CD4-positive, alpha-beta memory T cell (primary cell): ENCODE results near the gene DYSF. TPM values are rescaled to one million over a fixed set of nuclear protein-coding genes. Genes with fewer than 3 reads are reported as not detected.

ENCODE experiments used
- CTCF ChIA-PET: fragments of 350-600 bp; sonication (Branson Sonifier 250); formaldehyde crosslinking; loops from one replicate; lab custom pipeline; 2021; ENCODE audit warnings: inconsistent platforms; ENCODE audit not compliant: partially characterized antibody; lab: Charles Lee
- POLR2A ChIA-PET: fragments of 350-600 bp; sonication (Branson Sonifier 250); formaldehyde crosslinking; loops from one replicate; lab custom pipeline; 2021; ENCODE audit not compliant: partially characterized antibody; lab: Charles Lee
- DNase-seq, 5 donors: peaks; one replicate each; pipeline versions ENCODE4 v3.0.0 to v3.0.0-alpha.2; 2020 to 2022; ENCODE audit warnings: mixed read lengths in 1 of 5
- H3K27ac ChIP-seq: one replicate; pipeline ENCODE4 v1.7.0; 2013; ENCODE audit warnings: low read depth, low read length
- H3K27me3 ChIP-seq: 2 replicates; pipeline ENCODE4 v1.7.0; 2013; ENCODE audit warnings: mild to moderate bottlenecking, low read length, moderate library complexity; ENCODE audit not compliant: insufficient read depth
- H3K36me3 ChIP-seq: 2 replicates; pipeline ENCODE4 v1.7.0; 2013; ENCODE audit warnings: mild to moderate bottlenecking, low read length, moderate library complexity; ENCODE audit not compliant: insufficient read depth
- H3K4me1 ChIP-seq: 2 replicates; pipeline ENCODE4 v1.7.0; 2013; ENCODE audit warnings: mild to moderate bottlenecking, low read length, moderate library complexity; ENCODE audit not compliant: insufficient read depth
- H3K4me3 ChIP-seq, 2 donors: one replicate each; pipeline ENCODE4 v1.7.0; 2013; ENCODE audit warnings: low read length in 2 of 2, mild to moderate bottlenecking in 1 of 2
- H3K9me3 ChIP-seq, 2 donors: one replicate each; pipeline ENCODE4 v1.7.0; 2013; ENCODE audit warnings: low read length in 2 of 2, control low read depth in 1 of 2; ENCODE audit not compliant: control insufficient read depth in 1 of 2
- H3K27ac Mint-ChIP-seq, 7 donors: one replicate each; pipeline ENCODE4 v1.8.0; 2020 to 2021; ENCODE audit warnings: mixed read lengths in 7 of 7, mild to moderate bottlenecking in 6 of 7, inconsistent platforms in 3 of 7, moderate library complexity in 3 of 7
- H3K27me3 Mint-ChIP-seq, 2 donors: one replicate each; pipeline ENCODE4 v1.8.0; 2020 to 2021; ENCODE audit warnings: mixed read lengths in 2 of 2
- H3K36me3 Mint-ChIP-seq, 2 donors: one replicate each; pipeline ENCODE4 v1.8.0; 2020 to 2021; ENCODE audit warnings: mixed read lengths in 2 of 2, inconsistent platforms in 1 of 2, mild to moderate bottlenecking in 1 of 2
- H3K4me1 Mint-ChIP-seq, 4 donors: one replicate each; pipeline ENCODE4 v1.8.0; 2020 to 2021; ENCODE audit warnings: mixed read lengths in 4 of 4, mild to moderate bottlenecking in 1 of 4
- H3K4me3 Mint-ChIP-seq, 8 donors: one replicate each; pipeline ENCODE4 v1.8.0; 2020 to 2021; ENCODE audit warnings: mixed read lengths in 8 of 8, mild to moderate bottlenecking in 7 of 8, moderate library complexity in 6 of 8, inconsistent platforms in 3 of 8
- H3K9me3 Mint-ChIP-seq, 8 donors: one replicate each; pipeline ENCODE4 v1.8.0; 2020 to 2021; ENCODE audit warnings: mixed read lengths in 8 of 8, mild to moderate bottlenecking in 5 of 8, inconsistent platforms in 3 of 8, moderate library complexity in 1 of 8
- intact Hi-C: fragments of 100-400 bp; cut with micrococcal nuclease; formaldehyde crosslinking; loops from one replicate; pipeline ENCODE4 v1.15.1; 2023
- polyA plus RNA-seq, 2 donors: library from polyadenylated mRNA; unstranded; fragments of 300-500 nt; fragmentation: Illumina TruSeq; gene quantifications; one replicate each; pipeline ENCODE4 v1.2.3, GENCODE V29; 2021
- total RNA-seq, 2 experiments: library from RNA; stranded (reverse); gene quantifications; one replicate each; pipeline ENCODE4 v1.2.3, GENCODE V29; 2021

The DYSF gene
- total and polyA plus RNA-seq, 4 experiments from 2014 or later, result 0.28 to 0.49 TPM; not detected in 2

- Histone ChIP-seq H3K36me3 (no peaks in the 10 kb centered on the region), H3K27ac (no peak overlapping the region), H3K4me3 (no peak overlapping the region), H3K9me3 (no peaks in the 10 kb centered on the region), H3K4me1 (no peaks in the 10 kb centered on the region), H3K27me3 (no peaks in the 10 kb centered on the region)
- Mint-ChIP-seq H3K36me3 (no peaks in the 10 kb centered on the region), H3K27ac (no peak overlapping the region), H3K4me3 (no peak overlapping the region), H3K27me3 (peaks cover 2 to 3% of the 10 kb centered on the region in 2 donors), H3K9me3 (peaks cover 0 to 3% (median 0%) of the 10 kb centered on the region in 8 donors), H3K4me1 (no peaks in the 10 kb centered on the region)
- ChIA-PET POLR2A (no interaction called here), CTCF (no interaction called here)
- intact Hi-C loops, result no loop called here
- peak in 1 of 5 donors; percentile 13 for DNase-seq
These were observed 241.3 kb downstream of the DYSF start for GRCh38 chr2:71694501-71695234.

DNA sequence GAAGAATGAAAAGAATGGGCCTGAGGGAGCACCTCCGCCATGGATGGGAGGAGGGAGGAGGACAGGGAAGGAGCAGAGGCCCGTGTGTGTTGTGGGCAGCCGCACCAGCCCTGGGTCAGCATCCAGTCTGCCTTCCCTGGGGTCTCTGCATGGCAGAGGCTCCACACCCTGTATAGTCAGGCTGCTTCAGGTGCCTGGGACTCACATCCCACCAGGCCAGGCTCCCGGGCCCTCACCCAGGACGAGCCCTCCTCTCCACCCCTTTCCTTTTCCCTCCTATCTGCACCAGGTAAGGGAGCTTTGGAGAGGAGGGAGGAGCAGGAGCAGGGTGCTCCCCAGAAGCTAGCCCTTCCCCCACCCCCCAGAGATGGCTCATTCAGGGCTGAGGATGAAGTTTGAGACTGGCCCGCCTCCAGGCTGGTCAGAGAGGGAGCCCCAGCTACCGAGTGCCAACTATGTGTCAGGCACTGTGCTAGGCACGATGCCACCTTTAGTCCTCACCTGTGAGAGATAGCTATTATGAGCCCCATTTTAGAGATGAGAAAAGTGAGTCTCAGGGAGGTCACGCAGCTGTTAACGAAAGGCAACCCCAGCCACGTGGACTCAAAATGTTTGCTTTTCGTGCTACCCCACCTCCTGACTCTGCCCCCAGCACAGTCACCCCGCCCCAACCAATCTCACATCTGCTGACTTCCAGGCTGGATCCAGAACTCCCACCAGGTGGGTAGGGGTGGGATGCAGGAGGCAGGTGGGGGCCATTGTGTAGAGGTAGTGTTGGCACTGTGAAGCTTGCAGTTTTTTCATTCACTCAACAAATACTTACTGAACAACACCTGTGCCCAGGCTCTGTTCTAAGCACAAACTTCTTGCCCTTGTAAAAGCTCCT lies 242.1 kb downstream of the DYSF start:
- Mint-ChIP-seq H3K9me3 (peaks cover 0 to 3% (median 0%) of the 10 kb centered on the region in 8 donors), H3K36me3 (no peaks in the 10 kb centered on the region), H3K4me1 (no peaks in the 10 kb centered on the region), H3K4me3 (no peak overlapping the region), H3K27me3 (peaks cover 2 to 3% of the 10 kb centered on the region in 2 donors), H3K27ac (no peak overlapping the region)
- peak in 1 of 5 donors; percentile 17 for DNase-seq
- H3K4me3 ChIP-seq, result no peak overlapping the region
- POLR2A ChIA-PET, result no interaction called here
- H3K9me3 ChIP-seq, result no peaks in the 10 kb centered on the region
- CTCF ChIA-PET, result no interaction called here
- no peaks in the 10 kb centered on the region for H3K27me3 ChIP-seq
- no peaks in the 10 kb centered on the region for H3K36me3 ChIP-seq
- intact Hi-C loops, result no loop called here
- H3K4me1 ChIP-seq, result no peaks in the 10 kb centered on the region
- no peak overlapping the region for H3K27ac ChIP-seq

DNA sequence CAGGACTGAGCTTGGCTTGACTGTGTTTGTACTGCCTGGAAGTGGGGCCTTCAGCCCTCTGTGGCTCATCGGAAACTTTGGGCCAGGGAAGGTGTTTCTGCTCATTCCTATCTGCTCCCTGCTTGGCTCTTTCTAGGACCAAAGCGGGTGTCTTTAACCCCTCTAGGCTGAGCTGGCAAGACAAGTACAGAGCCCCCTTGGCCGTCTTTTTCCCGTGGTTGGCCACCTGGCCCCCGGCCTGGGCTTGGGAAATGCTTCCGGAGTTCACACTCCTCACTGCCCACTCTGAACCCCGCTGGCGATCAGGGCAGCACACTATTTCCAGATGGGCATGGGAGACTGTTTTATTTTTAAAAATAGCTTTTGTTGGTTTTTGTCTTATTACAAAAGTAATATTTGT lies 243.0 kb downstream of the DYSF start:
- Mint-ChIP-seq H3K4me3 (no peak overlapping the region), H3K9me3 (peaks cover 0 to 2% (median 0%) of the 10 kb centered on the region in 8 donors), H3K36me3 (no peaks in the 10 kb centered on the region), H3K27me3 (peaks cover 2 to 3% of the 10 kb centered on the region in 2 donors), H3K27ac (no peak overlapping the region), H3K4me1 (no peaks in the 10 kb centered on the region)
- H3K4me1 ChIP-seq, result no peaks in the 10 kb centered on the region
- ChIA-PET POLR2A (no interaction called here), CTCF (no interaction called here)
- intact Hi-C loops, result no loop called here
- H3K27ac ChIP-seq, result no peak overlapping the region
- H3K4me3 ChIP-seq, result no peak overlapping the region
- no peaks in the 10 kb centered on the region for H3K36me3 ChIP-seq
- no peaks in the 10 kb centered on the region for H3K9me3 ChIP-seq
- H3K27me3 ChIP-seq, result no peaks in the 10 kb centered on the region
- DNase-seq, result peak in 1 of 5 donors; percentile 19

- ChIA-PET CTCF (no interaction called here), POLR2A (no interaction called here)
- intact Hi-C loops, result no loop called here
- peaks cover 2 to 3% of the 10 kb centered on the region in 2 donors for H3K27me3 Mint-ChIP-seq
- Histone ChIP-seq H3K4me1 (no peaks in the 10 kb centered on the region), H3K36me3 (no peaks in the 10 kb centered on the region), H3K9me3 (no peaks in the 10 kb centered on the region), H3K27ac (no peak overlapping the region), H3K27me3 (no peaks in the 10 kb centered on the region), H3K4me3 (no peak overlapping the region)
- H3K9me3 Mint-ChIP-seq, result peaks cover 0 to 2% (median 0%) of the 10 kb centered on the region in 8 donors
- H3K4me3 Mint-ChIP-seq, result no peak overlapping the region
- no peak overlapping the region for H3K27ac Mint-ChIP-seq
- no peaks in the 10 kb centered on the region for H3K4me1 Mint-ChIP-seq
- peak in 1 of 5 donors; percentile 22 for DNase-seq
- H3K36me3 Mint-ChIP-seq, result no peaks in the 10 kb centered on the region
These were observed 244.0 kb downstream of the DYSF start for GRCh38 chr2:71697106-71698004.

GRCh38 chr2:71699428-71699827 lies 246.1 kb downstream of the DYSF start:
- H3K4me3 ChIP-seq, result no peak overlapping the region
- no peak overlapping the region for H3K27ac ChIP-seq
- no peak for DNase-seq
- ChIA-PET CTCF (no interaction called here), POLR2A (no interaction called here)
- intact Hi-C loops, result no loop called here
- Mint-ChIP-seq H3K27me3 (peaks cover 2 to 3% of the 10 kb centered on the region in 2 donors), H3K36me3 (no peaks in the 10 kb centered on the region), H3K27ac (no peak overlapping the region), H3K9me3 (peaks cover 0 to 2% (median 0%) of the 10 kb centered on the region in 8 donors), H3K4me3 (peak overlapping the region in 1 of 8 donors; percentile 8), H3K4me1 (no peaks in the 10 kb centered on the region)
- no peaks in the 10 kb centered on the region for H3K36me3 ChIP-seq
- no peaks in the 10 kb centered on the region for H3K4me1 ChIP-seq
- H3K9me3 ChIP-seq, result no peaks in the 10 kb centered on the region
- H3K27me3 ChIP-seq, result no peaks in the 10 kb centered on the region

- H3K27me3 ChIP-seq, result no peaks in the 10 kb centered on the region
- Mint-ChIP-seq H3K4me3 (no peak overlapping the region), H3K9me3 (no peaks in the 10 kb centered on the region), H3K4me1 (no peaks in the 10 kb centered on the region), H3K27me3 (peaks cover 2 to 3% of the 10 kb centered on the region in 2 donors), H3K27ac (no peak overlapping the region), H3K36me3 (no peaks in the 10 kb centered on the region)
- ChIA-PET CTCF (no interaction called here), POLR2A (no interaction called here)
- H3K4me1 ChIP-seq, result no peaks in the 10 kb centered on the region
- no peak overlapping the region for H3K27ac ChIP-seq
- H3K9me3 ChIP-seq, result no peaks in the 10 kb centered on the region
- no peak for DNase-seq
- no peaks in the 10 kb centered on the region for H3K36me3 ChIP-seq
- H3K4me3 ChIP-seq, result no peak overlapping the region
- intact Hi-C loops, result no loop called here
These were observed 246.8 kb downstream of the DYSF start for GRCh38 chr2:71700041-71700657.
